Naive B cell (primary cell): ENCODE results near the gene KLHL2. TPM values are rescaled to one million over a fixed set of nuclear protein-coding genes. Genes with fewer than 3 reads are reported as not detected.
A peak's percentile ranks its signal among the peaks of the same experiment; 100 is the strongest.
"Not testable (repeated sequence)": the region's sequence is repeated elsewhere in the genome, so short reads cannot be mapped to it uniquely, and the experiment has no call there.

ENCODE experiments used
- ATAC-seq, 2 donors: fragments of 150-1000 bp; cut with Tn5 transposase; 2 replicates each; pipeline ENCODE4 v1.10.0; 2021; ENCODE audit warnings: low read depth in 2 of 2, mild to moderate bottlenecking in 2 of 2, moderate library complexity in 2 of 2
- DNase-seq: peaks from one replicate; pipeline ENCODE4 v3.0.0; 2022
- H3K27ac Mint-ChIP-seq, 6 donors: one replicate each; pipeline ENCODE4 v1.8.0; 2020 to 2022; ENCODE audit warnings: mild to moderate bottlenecking in 6 of 6, mixed read lengths in 6 of 6, moderate library complexity in 5 of 6, inconsistent platforms in 2 of 6
- H3K27me3 Mint-ChIP-seq, 3 donors: one replicate each; pipeline ENCODE4 v1.8.0; 2021 to 2022; ENCODE audit warnings: mixed read lengths in 3 of 3, mild to moderate bottlenecking in 1 of 3
- H3K36me3 Mint-ChIP-seq, 2 donors: one replicate each; pipeline ENCODE4 v1.8.0; 2020 to 2022; ENCODE audit warnings: mixed read lengths in 2 of 2, inconsistent platforms in 1 of 2, mild to moderate bottlenecking in 1 of 2
- H3K4me1 Mint-ChIP-seq, 3 donors: one replicate each; pipeline ENCODE4 v1.8.0; 2020 to 2022; ENCODE audit warnings: mixed read lengths in 3 of 3, inconsistent platforms in 1 of 3, mild to moderate bottlenecking in 1 of 3, moderate library complexity in 1 of 3
- H3K4me3 Mint-ChIP-seq, 8 donors: one replicate each; pipeline ENCODE4 v1.8.0; 2020 to 2022; ENCODE audit warnings: mild to moderate bottlenecking in 8 of 8, mixed read lengths in 8 of 8, moderate library complexity in 8 of 8, inconsistent platforms in 2 of 8
- H3K9me3 Mint-ChIP-seq, 7 donors: one replicate each; pipeline ENCODE4 v1.8.0; 2020 to 2022; ENCODE audit warnings: mixed read lengths in 7 of 7, mild to moderate bottlenecking in 5 of 7, inconsistent platforms in 2 of 7, moderate library complexity in 1 of 7
- polyA plus RNA-seq, 6 donors: library from polyadenylated mRNA; unstranded; fragments of 300-500 nt; fragmentation: Illumina TruSeq; gene quantifications; one replicate each; pipeline ENCODE4 v1.2.3, GENCODE V29; 2021; ENCODE audit warnings: low read depth in 6 of 6

KLHL2 gene
- polyA plus RNA-seq, 6 donors from 2014 or later: 2.6 to 17.6 (median 10.2) TPM

- Mint-ChIP-seq H3K36me3 (peaks cover 20 to 23% of the 10 kb centered on the region in 2 donors), H3K4me3 (no peak overlapping the region), H3K4me1 (peaks cover 25 to 36% (median 35%) of the 10 kb centered on the region in 3 donors), H3K9me3 (peaks cover 0 to 1% (median 0%) of the 10 kb centered on the region in 7 donors), H3K27me3 (no peaks in the 10 kb centered on the region), H3K27ac (peak overlapping the region in 4 of 6 donors; percentile 21 to 80 (median 39))
- no peak for DNase-seq
- ATAC-seq: peak in 1 of 2 donors; percentile 28
Observed at GRCh38 chr4:165222651-165222994, 15.3 kb downstream of the KLHL2 start.

- ATAC-seq, H3K27me3 Mint-ChIP-seq, H3K27ac Mint-ChIP-seq, H3K4me3 Mint-ChIP-seq, H3K9me3 Mint-ChIP-seq, DNase-seq: not testable (repeated sequence)
- H3K4me1 Mint-ChIP-seq: peaks cover 8 to 14% (median 11%) of the 10 kb centered on the region in 3 donors
- peaks cover 14 to 19% of the 10 kb centered on the region in 2 donors for H3K36me3 Mint-ChIP-seq
Observed at GRCh38 chr4:165227401-165227800, 20.0 kb downstream of the KLHL2 start.

- not testable (repeated sequence) for H3K36me3 Mint-ChIP-seq, ATAC-seq, H3K27me3 Mint-ChIP-seq, H3K4me3 Mint-ChIP-seq, H3K9me3 Mint-ChIP-seq, H3K4me1 Mint-ChIP-seq, DNase-seq
- peak overlapping the region in 2 of 6 donors; percentile 25 to 44 for H3K27ac Mint-ChIP-seq
Observed at GRCh38 chr4:165229490-165230200, 22.3 kb downstream of the KLHL2 start.

DNA sequence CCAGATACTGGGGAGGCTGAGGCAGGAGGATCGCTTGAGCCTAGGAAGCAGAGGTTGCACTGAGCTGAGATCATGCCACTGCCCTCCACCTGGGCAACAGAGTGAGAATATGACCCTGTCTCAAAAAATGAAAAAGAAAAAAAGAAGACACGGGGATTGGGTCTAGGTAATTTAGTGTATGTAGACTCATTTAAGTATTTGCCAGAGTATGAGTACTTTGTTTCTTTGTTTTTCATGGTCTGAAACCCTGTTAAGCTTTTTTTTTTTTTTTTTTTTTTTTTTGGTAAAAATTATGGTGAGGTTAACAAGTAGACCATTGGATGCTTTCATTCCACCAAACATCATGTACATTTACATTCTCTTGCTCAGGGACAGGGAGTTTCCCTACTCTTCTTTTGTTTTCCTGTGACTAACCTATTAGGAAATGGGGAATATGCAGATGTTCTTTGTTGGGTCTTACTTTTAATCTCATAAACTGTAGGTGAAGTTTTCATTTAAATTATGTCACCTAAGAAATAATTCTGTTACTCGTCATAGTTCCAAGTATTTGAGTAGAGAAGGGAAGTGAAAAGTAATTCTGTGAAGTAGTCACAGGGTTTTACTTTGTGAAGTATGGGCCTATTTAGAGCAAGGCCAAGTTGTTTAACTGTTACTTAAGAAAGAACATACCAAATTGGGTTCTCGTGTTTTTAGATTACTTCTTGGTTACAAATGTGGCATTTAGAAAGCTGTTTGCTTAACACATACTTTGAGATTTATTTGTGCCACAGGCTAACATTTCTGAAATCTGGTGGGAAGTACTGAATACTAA, 25.5 kb downstream of the KLHL2 start:
- not testable (repeated sequence) for H3K36me3 Mint-ChIP-seq, H3K9me3 Mint-ChIP-seq, H3K4me3 Mint-ChIP-seq, H3K27me3 Mint-ChIP-seq, ATAC-seq, DNase-seq
- peak overlapping the region in 1 of 6 donors; percentile 11 for H3K27ac Mint-ChIP-seq
- H3K4me1 Mint-ChIP-seq: peaks cover 7 to 11% (median 9%) of the 10 kb centered on the region in 3 donors

- H3K4me1 Mint-ChIP-seq: peaks cover 11 to 20% (median 16%) of the 10 kb centered on the region in 3 donors
- H3K27ac Mint-ChIP-seq: peak overlapping the region in 1 of 6 donors; percentile 77
- peaks cover 3 to 24% of the 10 kb centered on the region in 2 donors for H3K36me3 Mint-ChIP-seq
- DNase-seq (no peak), ATAC-seq (no peak)
- no peaks in the 10 kb centered on the region for H3K27me3 Mint-ChIP-seq
- no peaks in the 10 kb centered on the region for H3K9me3 Mint-ChIP-seq
- H3K4me3 Mint-ChIP-seq: no peak overlapping the region
Observed at GRCh38 chr4:165234766-165235165, 27.4 kb downstream of the KLHL2 start.

GRCh38 chr4:165236852-165237251, 29.5 kb downstream of the KLHL2 start:
- DNase-seq, H3K9me3 Mint-ChIP-seq, H3K27ac Mint-ChIP-seq, ATAC-seq, H3K4me3 Mint-ChIP-seq, H3K27me3 Mint-ChIP-seq: not testable (repeated sequence)
- H3K36me3 Mint-ChIP-seq: peaks cover 0 to 15% of the 10 kb centered on the region in 2 donors
- peaks cover 11 to 20% (median 17%) of the 10 kb centered on the region in 3 donors for H3K4me1 Mint-ChIP-seq

GRCh38 chr4:165238041-165238640, 30.8 kb downstream of the KLHL2 start:
- H3K27me3 Mint-ChIP-seq, DNase-seq, H3K9me3 Mint-ChIP-seq: not testable (repeated sequence)
- peaks cover 11 to 20% (median 12%) of the 10 kb centered on the region in 3 donors for H3K4me1 Mint-ChIP-seq
- peak overlapping the region in 4 of 6 donors; percentile 16 to 80 (median 64) for H3K27ac Mint-ChIP-seq
- peak; percentile 40 to 42 for ATAC-seq
- H3K36me3 Mint-ChIP-seq: peaks cover 0 to 15% of the 10 kb centered on the region in 2 donors
- peak overlapping the region in 2 of 8 donors; percentile 18 to 22 for H3K4me3 Mint-ChIP-seq

DNA sequence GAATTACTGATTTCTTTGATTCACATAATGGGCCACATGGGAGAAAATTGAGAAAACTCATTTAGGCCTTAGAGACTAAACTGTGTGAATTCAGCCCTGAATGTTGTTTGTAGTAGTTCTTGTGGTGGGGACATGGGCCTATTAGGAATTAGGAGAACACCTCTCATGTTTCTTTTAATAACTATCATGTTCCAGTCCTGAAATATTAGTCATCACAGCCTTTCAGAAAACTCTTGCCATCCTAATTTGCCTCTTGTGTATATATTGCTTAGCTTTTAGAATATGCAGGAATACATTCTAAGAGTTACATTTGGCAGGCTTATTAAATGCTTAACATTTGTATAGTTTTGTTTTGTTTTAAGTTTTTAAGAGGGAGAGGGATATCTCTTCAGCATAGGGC, 33.4 kb downstream of the KLHL2 start:
- not testable (repeated sequence) for H3K9me3 Mint-ChIP-seq, H3K27ac Mint-ChIP-seq, H3K4me3 Mint-ChIP-seq, H3K27me3 Mint-ChIP-seq, ATAC-seq, DNase-seq
- Mint-ChIP-seq H3K4me1 (peaks cover 15% of the 10 kb centered on the region in 3 donors), H3K36me3 (peaks cover 4 to 20% of the 10 kb centered on the region in 2 donors)

- peaks cover 4 to 15% of the 10 kb centered on the region in 2 donors for H3K36me3 Mint-ChIP-seq
- H3K27ac Mint-ChIP-seq, DNase-seq, H3K4me3 Mint-ChIP-seq, H3K9me3 Mint-ChIP-seq, ATAC-seq, H3K4me1 Mint-ChIP-seq, H3K27me3 Mint-ChIP-seq: not testable (repeated sequence)
Observed at GRCh38 chr4:165244148-165244547, 36.8 kb downstream of the KLHL2 start.

DNA sequence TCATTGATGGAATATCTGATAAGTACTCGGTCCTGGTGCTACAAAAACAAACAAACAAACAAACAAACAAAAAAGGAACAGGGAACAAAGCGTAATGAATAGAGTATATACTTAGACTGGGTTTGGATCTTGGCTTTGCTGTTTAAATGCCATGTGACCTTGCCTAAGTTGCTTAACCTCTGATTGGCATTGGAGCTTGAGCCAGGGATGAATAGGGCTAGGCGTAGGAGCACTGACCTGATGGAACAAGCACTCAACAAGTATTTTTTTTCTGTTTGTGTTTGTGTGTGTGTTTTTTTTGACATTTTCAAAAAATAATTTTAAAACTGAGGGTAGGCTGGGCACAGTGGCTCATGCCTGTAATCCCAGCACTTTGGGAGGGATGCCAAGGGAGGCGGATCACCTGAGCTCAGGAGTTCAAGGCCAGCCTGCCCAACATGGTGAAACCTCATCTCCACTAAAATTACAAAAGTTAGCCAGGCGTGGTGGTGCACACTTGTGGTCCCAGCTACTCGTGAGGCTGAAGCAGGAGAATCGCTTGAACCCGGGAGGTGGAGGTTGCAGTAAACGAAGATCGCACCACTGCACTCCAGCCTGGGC, 37.3 kb downstream of the KLHL2 start:
- H3K4me1 Mint-ChIP-seq, H3K4me3 Mint-ChIP-seq, DNase-seq, H3K9me3 Mint-ChIP-seq, H3K27me3 Mint-ChIP-seq, H3K36me3 Mint-ChIP-seq, ATAC-seq, H3K27ac Mint-ChIP-seq: not testable (repeated sequence)

GRCh38 chr4:165248102-165248501, 40.7 kb downstream of the KLHL2 start:
- Mint-ChIP-seq H3K27me3 (no peaks in the 10 kb centered on the region), H3K4me1 (peaks cover 0 to 6% (median 4%) of the 10 kb centered on the region in 3 donors), H3K27ac (no peak overlapping the region), H3K4me3 (no peak overlapping the region), H3K36me3 (peaks cover 4 to 9% of the 10 kb centered on the region in 2 donors), H3K9me3 (no peaks in the 10 kb centered on the region)
- ATAC-seq (no peak), DNase-seq (no peak)

DNA sequence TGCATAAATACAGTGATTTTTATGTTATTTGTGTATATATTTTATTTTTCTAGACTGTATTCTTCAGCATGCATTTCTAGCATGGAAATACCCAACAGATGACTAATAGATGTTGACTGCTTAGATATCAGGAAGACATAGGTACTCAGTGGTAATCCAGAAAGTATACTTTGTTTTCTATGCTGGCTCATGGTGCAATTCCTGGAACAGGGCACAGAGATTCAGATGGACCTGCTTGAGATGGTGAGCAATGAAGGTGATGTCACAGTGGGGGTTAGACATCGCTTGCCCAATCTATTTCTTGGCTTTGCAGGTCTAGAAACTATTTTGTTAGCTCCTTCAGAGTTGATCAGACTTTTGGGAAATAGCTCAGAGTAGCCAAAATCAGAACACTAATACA, 41.5 kb downstream of the KLHL2 start:
- H3K4me3 Mint-ChIP-seq, H3K9me3 Mint-ChIP-seq, DNase-seq, H3K4me1 Mint-ChIP-seq, H3K36me3 Mint-ChIP-seq, H3K27me3 Mint-ChIP-seq, ATAC-seq: not testable (repeated sequence)
- peak overlapping the region in 1 of 6 donors; percentile 0 for H3K27ac Mint-ChIP-seq

DNA sequence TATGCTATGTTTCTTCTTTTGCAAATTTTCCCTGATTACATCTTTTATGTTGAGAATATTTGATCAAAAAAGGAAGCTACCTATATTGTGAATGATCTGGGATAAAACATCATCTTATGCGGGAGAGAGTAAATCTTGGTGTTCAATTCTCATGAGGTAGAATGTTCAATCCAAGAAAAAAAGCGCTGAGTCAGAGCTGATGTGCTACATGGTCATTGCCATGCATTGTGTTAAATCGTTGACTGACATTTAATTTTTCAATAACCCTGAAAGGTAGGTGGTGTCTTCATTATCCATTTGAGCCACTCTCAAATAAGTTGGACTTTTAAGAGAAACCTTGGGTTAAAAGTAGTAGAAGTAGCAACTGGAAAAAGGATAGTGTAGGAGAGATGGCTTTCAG, 47.4 kb downstream of the KLHL2 start:
- H3K4me1 Mint-ChIP-seq: peaks cover 21 to 32% (median 30%) of the 10 kb centered on the region in 3 donors

More for the DNA sequence above, 47.4 kb downstream of the KLHL2 start:
- not testable (repeated sequence) for DNase-seq, ATAC-seq, H3K27ac Mint-ChIP-seq, H3K9me3 Mint-ChIP-seq, H3K36me3 Mint-ChIP-seq, H3K27me3 Mint-ChIP-seq
- peak overlapping the region in 1 of 8 donors; percentile 46 for H3K4me3 Mint-ChIP-seq
